ENCODE results near the gene IMPA2.

GRCh38 chr18:12036201-12036751 lies 55.0 kb downstream of the IMPA2 start:
- TF ChIP-seq CTCF (IDR thresholded peaks at IDR 0.05): no peak
- TF ChIP-seq POLR2A (IDR thresholded peaks at IDR 0.05): no peak

Measured in right lobe of liver (tissue), 4 donors.